A549 (cell line): ENCODE results near the gene ANKFN1. TPM values are rescaled to one million over a fixed set of nuclear protein-coding genes. Genes with fewer than 3 reads are reported as not detected.

Experiments
- ATAC-seq, 2 experiments: fragments of 200-7000 bp in 1 of 2; fragments of >200 bp in 1 of 2; cut with Nextera tagmentation in 1 of 2; cut with Tn5 transposase in 1 of 2; 3 replicates each; pipeline versions ENCODE4 v1.8.0 to v1.9.1; 2018 to 2020; ENCODE audit warnings: mild to moderate bottlenecking in 1 of 2, moderate library complexity in 1 of 2
- CTCF ChIA-PET: fragments of 300-600 bp; sonication (Branson Sonifier 250); formaldehyde crosslinking; extraction: SDS; loops from one replicate; lab custom pipeline; 2021; ENCODE audit warnings: antibody characterized with exemption, inconsistent platforms; lab: Yijun Ruan, JAX
- POLR2A ChIA-PET: fragments of 350-600 bp; formaldehyde crosslinking; extraction: SDS; loops from one replicate; lab custom pipeline; 2021; ENCODE audit warnings: antibody characterized with exemption, inconsistent platforms; lab: Yijun Ruan, JAX
- DNase-seq, 2 experiments: peaks; one replicate each; pipeline versions ENCODE4 v3.0.0 to v3.0.0-alpha.2; 2011 to 2016; ENCODE audit warnings: low read depth in 1 of 2, low spot score in 1 of 2
- FAIRE-seq: peaks from 2 replicates; lab custom pipeline; 2011; peaks lifted over from hg19 to GRCh38; lab: Jason Lieb, UNC
- H3K27ac ChIP-seq, 2 experiments: fragments of >200 bp; sonication (Bioruptor Twin); formaldehyde crosslinking; 3 replicates each; pipeline ENCODE4 v1.5.1; 2016 to 2017
- H3K4me1 ChIP-seq: fragments of >200 bp; sonication (Bioruptor Twin); formaldehyde crosslinking; 3 replicates; pipeline ENCODE4 v1.6.1; 2016
- H3K4me2 ChIP-seq: fragments of >200 bp; sonication (Bioruptor Twin); formaldehyde crosslinking; 3 replicates; pipeline ENCODE4 v1.6.1; 2016
- H3K4me3 ChIP-seq: fragments of >200 bp; sonication (Bioruptor Twin); formaldehyde crosslinking; 3 replicates; pipeline ENCODE4 v1.5.1; 2016
- H3K9me3 ChIP-seq: fragments of >200 bp; sonication (Bioruptor Twin); formaldehyde crosslinking; 3 replicates; pipeline ENCODE4 v1.6.1; 2016
- CBX2 ChIP-seq: fragments of 200-600 bp; sonication (generic); IDR thresholded peaks from 2 replicates; pipeline ENCODE4 v1.6.1; 2016; ENCODE audit warnings: low read depth, mild to moderate bottlenecking, borderline replicate concordance
- CBX8 ChIP-seq: fragments of 200-600 bp; sonication (generic); IDR thresholded peaks from 2 replicates; pipeline ENCODE4 v1.6.1; 2016
- EHMT2 ChIP-seq: fragments of 200-600 bp; sonication (generic); IDR thresholded peaks from 2 replicates; pipeline ENCODE4 v1.6.1; 2016; ENCODE audit warnings: antibody characterized with exemption, low read depth, mild to moderate bottlenecking, moderate library complexity
- EP300 ChIP-seq, 2 experiments: fragments of >200 bp; sonication (Bioruptor Twin); formaldehyde crosslinking; IDR thresholded peaks; 2 replicates in 1 of 2; 3 replicates in 1 of 2; pipeline ENCODE4 v1.6.1; 2016 to 2017
- FOXS1 ChIP-seq: fragments of 250-450 bp; sonication (Bioruptor Pico); IDR thresholded peaks from 2 replicates; pipeline ENCODE4 v1.5.0; 2020; ENCODE audit warnings: mild to moderate bottlenecking, moderate library complexity
- HOXB13 ChIP-seq: fragments of 250-450 bp; sonication (Bioruptor Pico); IDR thresholded peaks from 2 replicates; pipeline ENCODE4 v1.5.0; 2020; ENCODE audit warnings: low read depth, mild to moderate bottlenecking, moderate library complexity
- HOXB5 ChIP-seq: fragments of 250-450 bp; sonication (Bioruptor Pico); IDR thresholded peaks from 2 replicates; pipeline ENCODE4 v1.5.0; 2020; ENCODE audit warnings: mild to moderate bottlenecking, moderate library complexity
- JUN ChIP-seq, 2 experiments: fragments of >200 bp; sonication (Bioruptor Twin); formaldehyde crosslinking; IDR thresholded peaks; 2 replicates in 1 of 2; 3 replicates in 1 of 2; pipeline ENCODE4 v1.6.1; 2016 to 2017
- KDM1A ChIP-seq: fragments of 200-600 bp; sonication (generic); IDR thresholded peaks from 2 replicates; pipeline ENCODE4 v1.6.1; 2016; ENCODE audit warnings: low read depth, mild to moderate bottlenecking
- POLR2AphosphoS2 ChIP-seq: conservative IDR thresholded peaks from 2 replicates; pipeline ENCODE4 v1.6.1; 2012; ENCODE audit warnings: low read length, improper control_type of control experiment, inconsistent platforms
- RAD21 ChIP-seq, 2 experiments: fragments of >200 bp in 1 of 2; sonication (Bioruptor Twin) in 1 of 2; formaldehyde crosslinking in 1 of 2; IDR thresholded peaks in 1 of 2; conservative IDR thresholded peaks in 1 of 2; 2 replicates in 1 of 2; 3 replicates in 1 of 2; pipeline ENCODE4 v1.6.1; 2012 to 2018; ENCODE audit warnings: inconsistent platforms in 1 of 2
- RNF2 ChIP-seq: fragments of 200-600 bp; sonication (generic); IDR thresholded peaks from 2 replicates; pipeline ENCODE4 v1.6.1; 2016; ENCODE audit warnings: low read depth, mild to moderate bottlenecking, antibody characterized with exemption, moderate library complexity, borderline replicate concordance
- SMC3 ChIP-seq: fragments of >200 bp; sonication (Bioruptor Twin); formaldehyde crosslinking; IDR thresholded peaks from 3 replicates; pipeline ENCODE4 v1.6.1; 2018; ENCODE audit warnings: inconsistent platforms
- TFCP2L1 ChIP-seq: fragments of 250-450 bp; sonication (Bioruptor Pico); IDR thresholded peaks from 2 replicates; pipeline ENCODE4 v1.5.0; 2021; ENCODE audit warnings: mild to moderate bottlenecking
- TP53 ChIP-seq: fragments of 250-450 bp; sonication (Bioruptor Pico); IDR thresholded peaks from 2 replicates; pipeline ENCODE4 v1.5.0; 2021; ENCODE audit warnings: mild to moderate bottlenecking, moderate library complexity
- ZC3H11A ChIP-seq: fragments of 450-650 bp; IDR thresholded peaks from 2 replicates; pipeline ENCODE4 v1.6.1; 2014; ENCODE audit warnings: antibody characterized with exemption, mild to moderate bottlenecking
- WGBS: methylation state at CpG from one replicate; pipeline ENCODE4 v1.1.6; 2017; ENCODE audit errors: missing lambda C conversion rate; 5-methylcytosine and 5-hydroxymethylcytosine counted together
- polyA plus RNA-seq, 4 experiments: library from polyadenylated mRNA; depleted of rRNA in 3 of 4; stranded (reverse); fragments of >200 nt; fragmentation: RNase III in 1 of 4; extraction: RNeasy Plus Mini Kit Qiagen cat#74134 plus additional on column Dnase treatment in 1 of 4; gene quantifications; 2 replicates in 3 of 4; 3 replicates in 1 of 4; pipeline ENCODE4 v1.2.3, GENCODE V29; 2011 to 2017
- TF ChIP-seq, protein P1 (sequence below): IDR thresholded peaks from 2 replicates; pipeline ENCODE4 v1.6.1; 2012; ENCODE audit warnings: low read depth, borderline replicate concordance
- TF ChIP-seq, protein P2 (sequence below): fragments of 250-450 bp; sonication (Bioruptor Pico); IDR thresholded peaks from 2 replicates; pipeline ENCODE4 v1.5.0; 2020; ENCODE audit warnings: low read depth, mild to moderate bottlenecking, moderate library complexity
- TF ChIP-seq, protein P3 (sequence below): fragments of >200 bp; sonication (Bioruptor Twin); formaldehyde crosslinking; IDR thresholded peaks from 3 replicates; pipeline ENCODE4 v1.5.1; 2016

ANKFN1 gene
- polyA plus RNA-seq, 2 of the 4 experiments (the other 2 are of a cell fraction): 0.37 TPM; not detected in 1

DNA sequence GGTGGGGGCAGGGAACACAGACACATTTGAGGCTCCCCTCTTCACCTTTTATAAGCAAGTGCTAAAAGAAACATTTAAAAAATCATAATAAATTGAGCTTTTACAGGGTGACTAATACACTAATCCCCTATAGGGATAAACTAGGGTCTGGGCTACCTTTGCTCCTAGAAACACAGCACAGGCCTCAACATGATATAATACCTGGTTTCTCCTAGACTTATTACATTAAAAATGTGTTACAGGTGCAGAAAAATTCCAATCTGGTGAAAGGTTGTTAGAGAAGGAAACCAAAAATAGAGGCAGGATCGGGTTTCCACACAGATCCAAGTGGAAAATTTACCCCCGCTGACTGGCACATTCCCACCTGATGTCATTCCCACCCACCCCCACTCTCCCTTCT is 315.6 kb downstream of the ANKFN1 start:
- DNase-seq (no peak), ATAC-seq (no peak), FAIRE-seq (no peak)
- no peak for TF ChIP-seq EP300 (IDR thresholded peaks at IDR 0.05)
- no peak for TF ChIP-seq POLR2AphosphoS2
- TF ChIP-seq JUN (IDR thresholded peaks at IDR 0.05): no peak
- no peak for TF ChIP-seq CBX2
- TF ChIP-seq FOXS1 (CRISPR knock-in tag): no peak
- no peak for TF ChIP-seq RNF2
- TF ChIP-seq RAD21 (conservative IDR thresholded peaks at IDR 0.05 in 1 of 2, IDR thresholded peaks at IDR 0.05 in 1 of 2): no peak
- TF ChIP-seq HOXB13 (CRISPR knock-in tag): no peak
- CTCF ChIA-PET: no interaction called here
- H3K4me1 ChIP-seq: no peaks in the 10 kb centered on the region
- H3K9me3 ChIP-seq: peaks cover 10% of the 10 kb centered on the region; the same call in 1 of the 3 replicates
- no peak overlapping the region for H3K4me2 ChIP-seq
- no peak overlapping the region for H3K27ac ChIP-seq
- POLR2A ChIA-PET: no interaction called here
- H3K4me3 ChIP-seq: no peak overlapping the region
- 40% methylated on average over 2 of the region's 2 CpGs for WGBS

DNA sequence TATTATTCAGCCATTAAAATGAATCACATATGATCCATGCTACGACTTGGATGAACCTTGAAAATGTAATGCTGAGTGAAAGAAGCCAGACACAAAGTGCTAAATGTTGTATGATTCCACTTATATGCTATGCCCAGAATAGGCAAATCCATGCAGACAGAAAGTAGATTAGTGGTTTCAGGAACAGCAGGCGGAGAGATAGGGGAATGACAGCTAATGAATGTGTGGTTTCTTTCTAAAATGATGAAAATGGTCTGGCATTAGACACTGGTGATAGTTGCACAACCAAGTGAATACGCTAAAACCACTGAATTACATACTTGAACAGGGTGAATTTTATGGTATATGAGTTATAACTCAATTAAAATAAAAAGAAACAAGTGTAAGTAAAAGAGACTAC is 318.4 kb downstream of the ANKFN1 start:
- TF ChIP-seq HOXB5 (CRISPR knock-in tag): no peak
- TF ChIP-seq TP53 (CRISPR knock-in tag): no peak
- no peak for TF ChIP-seq JUN (IDR thresholded peaks at IDR 0.05)
- TF ChIP-seq TFCP2L1: no peak
- no peak for TF ChIP-seq RNF2
- no peak for TF ChIP-seq EHMT2
- POLR2A ChIA-PET: no interaction called here

DNA sequence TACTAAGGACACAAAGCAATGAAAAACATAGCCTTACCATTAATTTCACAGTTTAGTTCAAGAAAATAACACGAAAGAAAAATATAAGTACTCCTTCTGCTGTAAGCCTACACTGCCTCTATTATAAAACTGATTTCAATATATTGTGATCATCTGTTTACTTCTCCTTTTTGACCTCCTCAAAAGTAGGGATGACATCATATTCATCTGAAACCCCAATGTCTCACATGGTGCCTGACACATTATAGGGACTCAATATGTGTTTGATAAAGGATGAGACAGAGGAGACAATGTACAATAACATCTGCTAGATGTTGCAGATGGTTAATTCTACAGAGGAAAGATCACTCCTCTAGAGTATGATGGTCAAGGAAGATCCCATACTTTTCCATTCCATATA is 321.8 kb downstream of the ANKFN1 start:
- Histone ChIP-seq H3K4me2 (no peak overlapping the region), H3K4me3 (no peak overlapping the region), H3K9me3 (peaks cover 10% of the 10 kb centered on the region; the same call in 1 of the 3 replicates), H3K4me1 (no peaks in the 10 kb centered on the region), H3K27ac (no peak overlapping the region)
- FAIRE-seq (no peak), ATAC-seq (no peak), DNase-seq (no peak)
- POLR2A ChIA-PET: no interaction called here
- CTCF ChIA-PET: no interaction called here
- TF ChIP-seq ZC3H11A: no peak
- TF ChIP-seq, protein P1, sequence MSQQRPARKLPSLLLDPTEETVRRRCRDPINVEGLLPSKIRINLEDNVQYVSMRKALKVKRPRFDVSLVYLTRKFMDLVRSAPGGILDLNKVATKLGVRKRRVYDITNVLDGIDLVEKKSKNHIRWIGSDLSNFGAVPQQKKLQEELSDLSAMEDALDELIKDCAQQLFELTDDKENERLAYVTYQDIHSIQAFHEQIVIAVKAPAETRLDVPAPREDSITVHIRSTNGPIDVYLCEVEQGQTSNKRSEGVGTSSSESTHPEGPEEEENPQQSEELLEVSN: no peak
- TF ChIP-seq, protein P2, sequence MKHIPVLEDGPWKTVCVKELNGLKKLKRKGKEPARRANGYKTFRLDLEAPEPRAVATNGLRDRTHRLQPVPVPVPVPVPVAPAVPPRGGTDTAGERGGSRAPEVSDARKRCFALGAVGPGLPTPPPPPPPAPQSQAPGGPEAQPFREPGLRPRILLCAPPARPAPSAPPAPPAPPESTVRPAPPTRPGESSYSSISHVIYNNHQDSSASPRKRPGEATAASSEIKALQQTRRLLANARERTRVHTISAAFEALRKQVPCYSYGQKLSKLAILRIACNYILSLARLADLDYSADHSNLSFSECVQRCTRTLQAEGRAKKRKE (CRISPR knock-in tag): no peak
- no peak for TF ChIP-seq CBX8
- TF ChIP-seq SMC3: no peak
- TF ChIP-seq HOXB5 (CRISPR knock-in tag): no peak
- no peak for TF ChIP-seq FOXS1 (CRISPR knock-in tag)
- TF ChIP-seq JUN (IDR thresholded peaks at IDR 0.05): no peak
- WGBS: 3% methylated on average over 1 of the region's 1 CpG

More for the DNA sequence above, 318.4 kb downstream of the ANKFN1 start:
- H3K4me1 ChIP-seq: no peaks in the 10 kb centered on the region
- FAIRE-seq (no peak), DNase-seq (no peak), ATAC-seq (no peak)
- peaks cover 10% of the 10 kb centered on the region; the same call in 1 of the 3 replicates for H3K9me3 ChIP-seq
- H3K27ac ChIP-seq: no peak overlapping the region
- CTCF ChIA-PET: interaction anchor here (0.6 to 1.3 kb wide), 2 partner anchors 182 to 245 kb away, joined by 3 to 4 read pairs; no protein-coding TSS in a partner anchor
- H3K4me2 ChIP-seq: no peak overlapping the region
- H3K4me3 ChIP-seq: no peak overlapping the region
- 6% methylated on average over 3 of the region's 3 CpGs for WGBS

DNA sequence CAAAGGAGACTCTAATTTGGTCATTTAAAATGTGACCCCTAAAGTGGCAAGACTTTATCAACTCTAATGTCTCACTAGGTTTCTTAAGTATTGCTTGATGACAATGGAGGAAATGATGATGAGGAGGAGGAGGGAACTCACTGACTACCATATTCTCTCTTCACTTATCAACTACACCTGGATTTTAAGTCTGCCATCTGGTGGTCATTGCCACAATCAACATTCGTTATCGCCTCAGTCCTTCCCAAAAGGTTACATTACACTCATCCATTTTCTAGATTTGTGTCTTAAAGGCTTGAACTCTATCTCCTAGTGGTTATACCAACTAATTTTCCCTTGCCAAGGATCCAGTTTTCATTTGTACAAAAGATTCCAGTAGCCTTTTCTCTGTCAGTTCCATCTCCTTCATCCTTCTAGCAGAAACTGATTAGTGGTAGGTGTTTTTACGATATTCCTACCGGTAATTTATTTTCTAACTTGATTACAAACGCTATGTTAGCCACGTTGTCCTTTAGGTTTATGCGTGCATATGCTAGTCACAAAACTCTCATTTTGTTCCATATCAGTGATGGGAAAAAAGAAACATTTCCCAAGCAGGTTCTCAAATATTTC is 325.7 kb downstream of the ANKFN1 start:
- Histone ChIP-seq H3K4me2 (no peak overlapping the region), H3K27ac (no peak overlapping the region), H3K9me3 (no peaks in the 10 kb centered on the region), H3K4me1 (no peaks in the 10 kb centered on the region), H3K4me3 (no peak overlapping the region)
- DNase-seq (peak; percentile 25 to 53), ATAC-seq (peak; percentile 66 to 86; a peak in 3 of 6 replicates), FAIRE-seq (peak; percentile 98)
- WGBS: 31% methylated on average over 7 of the region's 7 CpGs
- ChIA-PET POLR2A (no interaction called here), CTCF (interaction anchor here (0.7 to 2.5 kb wide), 5 partner anchors 12 to 955 kb away, joined by 3 to 14 read pairs (median 4); no protein-coding TSS in a partner anchor)
- TF ChIP-seq SMC3 (peak; percentile 63), RAD21 (conservative IDR thresholded peaks at IDR 0.05 in 1 of 2, IDR thresholded peaks at IDR 0.05 in 1 of 2) (peak; percentile 38 to 42; a peak in 4 of 5 replicates), KDM1A (no peak)
- TF ChIP-seq, protein P3, sequence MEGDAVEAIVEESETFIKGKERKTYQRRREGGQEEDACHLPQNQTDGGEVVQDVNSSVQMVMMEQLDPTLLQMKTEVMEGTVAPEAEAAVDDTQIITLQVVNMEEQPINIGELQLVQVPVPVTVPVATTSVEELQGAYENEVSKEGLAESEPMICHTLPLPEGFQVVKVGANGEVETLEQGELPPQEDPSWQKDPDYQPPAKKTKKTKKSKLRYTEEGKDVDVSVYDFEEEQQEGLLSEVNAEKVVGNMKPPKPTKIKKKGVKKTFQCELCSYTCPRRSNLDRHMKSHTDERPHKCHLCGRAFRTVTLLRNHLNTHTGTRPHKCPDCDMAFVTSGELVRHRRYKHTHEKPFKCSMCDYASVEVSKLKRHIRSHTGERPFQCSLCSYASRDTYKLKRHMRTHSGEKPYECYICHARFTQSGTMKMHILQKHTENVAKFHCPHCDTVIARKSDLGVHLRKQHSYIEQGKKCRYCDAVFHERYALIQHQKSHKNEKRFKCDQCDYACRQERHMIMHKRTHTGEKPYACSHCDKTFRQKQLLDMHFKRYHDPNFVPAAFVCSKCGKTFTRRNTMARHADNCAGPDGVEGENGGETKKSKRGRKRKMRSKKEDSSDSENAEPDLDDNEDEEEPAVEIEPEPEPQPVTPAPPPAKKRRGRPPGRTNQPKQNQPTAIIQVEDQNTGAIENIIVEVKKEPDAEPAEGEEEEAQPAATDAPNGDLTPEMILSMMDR: peak; percentile 59
